Upper lobe of left lung (tissue), 4 donors: ENCODE results near the gene FRAS1.

ENCODE experiments used
- EP300 ChIP-seq, 4 donors: sonication (generic); formaldehyde crosslinking; IDR thresholded peaks; one replicate each; pipeline ENCODE4 v1.5.1; 2017; ENCODE audit warnings: antibody characterized with exemption in 4 of 4, control low read depth in 2 of 4
- POLR2A ChIP-seq, 4 donors: fragments of 450-650 bp; IDR thresholded peaks; one replicate each; pipeline ENCODE4 v1.5.1; 2016 to 2017; ENCODE audit warnings: antibody characterized with exemption in 4 of 4, mild to moderate bottlenecking in 2 of 4
- POLR2AphosphoS5 ChIP-seq, 2 donors: sonication (generic); formaldehyde crosslinking; IDR thresholded peaks; one replicate each; pipeline ENCODE4 v1.5.1; 2017; ENCODE audit warnings: antibody characterized with exemption in 2 of 2
- TF ChIP-seq, protein P1 (sequence below), 6 experiments: fragments of 450-650 bp in 4 of 6; fragments of 200-600 bp in 2 of 6; sonication (generic) in 2 of 6; IDR thresholded peaks; one replicate each; pipeline ENCODE4 v1.5.1; 2016 to 2019; ENCODE audit warnings: antibody characterized with exemption in 6 of 6

DNA sequence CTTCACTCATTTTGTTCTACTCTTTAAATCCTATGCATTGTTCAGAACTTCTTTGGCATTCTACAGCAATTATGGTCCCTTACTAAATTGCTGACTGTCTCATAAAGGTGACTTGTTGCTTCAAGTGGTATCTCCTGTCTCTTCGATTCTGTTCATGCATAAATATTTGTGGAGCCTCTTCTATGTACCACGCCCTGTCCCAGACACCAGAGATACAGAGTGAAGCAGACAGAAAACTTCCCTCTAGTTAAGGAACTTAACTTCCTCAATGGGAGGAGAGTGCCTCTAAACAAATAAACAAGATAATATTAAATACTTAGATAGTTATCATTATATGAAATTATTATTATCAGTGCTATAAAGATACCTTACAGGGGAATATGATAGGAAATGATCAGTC is 235.7 kb downstream of the FRAS1 start:
- TF ChIP-seq, protein P1, sequence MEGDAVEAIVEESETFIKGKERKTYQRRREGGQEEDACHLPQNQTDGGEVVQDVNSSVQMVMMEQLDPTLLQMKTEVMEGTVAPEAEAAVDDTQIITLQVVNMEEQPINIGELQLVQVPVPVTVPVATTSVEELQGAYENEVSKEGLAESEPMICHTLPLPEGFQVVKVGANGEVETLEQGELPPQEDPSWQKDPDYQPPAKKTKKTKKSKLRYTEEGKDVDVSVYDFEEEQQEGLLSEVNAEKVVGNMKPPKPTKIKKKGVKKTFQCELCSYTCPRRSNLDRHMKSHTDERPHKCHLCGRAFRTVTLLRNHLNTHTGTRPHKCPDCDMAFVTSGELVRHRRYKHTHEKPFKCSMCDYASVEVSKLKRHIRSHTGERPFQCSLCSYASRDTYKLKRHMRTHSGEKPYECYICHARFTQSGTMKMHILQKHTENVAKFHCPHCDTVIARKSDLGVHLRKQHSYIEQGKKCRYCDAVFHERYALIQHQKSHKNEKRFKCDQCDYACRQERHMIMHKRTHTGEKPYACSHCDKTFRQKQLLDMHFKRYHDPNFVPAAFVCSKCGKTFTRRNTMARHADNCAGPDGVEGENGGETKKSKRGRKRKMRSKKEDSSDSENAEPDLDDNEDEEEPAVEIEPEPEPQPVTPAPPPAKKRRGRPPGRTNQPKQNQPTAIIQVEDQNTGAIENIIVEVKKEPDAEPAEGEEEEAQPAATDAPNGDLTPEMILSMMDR (IDR thresholded peaks at IDR 0.05): no peak
- no peak for TF ChIP-seq POLR2AphosphoS5 (IDR thresholded peaks at IDR 0.05)
- TF ChIP-seq POLR2A (IDR thresholded peaks at IDR 0.05): no peak
- no peak for TF ChIP-seq EP300 (IDR thresholded peaks at IDR 0.05)
